ENCODE data around the gene AUTS2.

DNA sequence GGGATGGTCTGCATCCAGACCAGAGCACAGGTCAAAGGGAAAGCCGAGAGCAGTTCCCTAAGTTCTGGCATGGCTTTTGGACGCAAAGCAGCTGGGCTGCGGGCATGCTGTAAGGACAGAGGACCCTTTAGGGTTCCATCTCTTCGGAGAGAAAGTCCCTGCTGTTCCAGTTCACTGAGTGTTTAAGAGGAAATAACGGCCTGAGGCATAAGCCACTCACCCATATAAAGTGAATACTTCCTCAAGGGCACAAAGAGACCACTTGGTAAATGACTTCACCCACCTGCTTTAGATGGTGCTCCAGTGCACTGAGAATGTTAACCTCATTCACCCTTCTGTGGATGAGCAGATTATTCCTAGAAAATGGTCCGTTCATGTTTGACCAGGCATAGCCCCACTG is 946.9 kb downstream of the AUTS2 start:
- TF ChIP-seq TCF3 (IDR thresholded peaks at IDR 0.05; ENCODE audit: borderline replicate concordance, insufficient read depth, low read depth, low read length) (no peak), EZH2 (IDR thresholded peaks at IDR 0.05; ENCODE audit: borderline replicate concordance, control insufficient read depth, low read depth, low read length) (no peak), SREBF1 (IDR thresholded peaks at IDR 0.05; ENCODE audit: low read length) (no peak), ZZZ3 (IDR thresholded peaks at IDR 0.05; ENCODE audit: control insufficient read depth, insufficient read length, low read depth) (no peak), TCF7 (IDR thresholded peaks at IDR 0.05; ENCODE audit: borderline replicate concordance) (no peak), SIN3A (IDR thresholded peaks at IDR 0.05; ENCODE audit: low read depth, low read length) (no peak), HDGF (IDR thresholded peaks at IDR 0.05) (no peak), BRCA1 (IDR thresholded peaks at IDR 0.05; ENCODE audit: low read depth, low read length) (no peak)
- TF ChIP-seq, protein P1, sequence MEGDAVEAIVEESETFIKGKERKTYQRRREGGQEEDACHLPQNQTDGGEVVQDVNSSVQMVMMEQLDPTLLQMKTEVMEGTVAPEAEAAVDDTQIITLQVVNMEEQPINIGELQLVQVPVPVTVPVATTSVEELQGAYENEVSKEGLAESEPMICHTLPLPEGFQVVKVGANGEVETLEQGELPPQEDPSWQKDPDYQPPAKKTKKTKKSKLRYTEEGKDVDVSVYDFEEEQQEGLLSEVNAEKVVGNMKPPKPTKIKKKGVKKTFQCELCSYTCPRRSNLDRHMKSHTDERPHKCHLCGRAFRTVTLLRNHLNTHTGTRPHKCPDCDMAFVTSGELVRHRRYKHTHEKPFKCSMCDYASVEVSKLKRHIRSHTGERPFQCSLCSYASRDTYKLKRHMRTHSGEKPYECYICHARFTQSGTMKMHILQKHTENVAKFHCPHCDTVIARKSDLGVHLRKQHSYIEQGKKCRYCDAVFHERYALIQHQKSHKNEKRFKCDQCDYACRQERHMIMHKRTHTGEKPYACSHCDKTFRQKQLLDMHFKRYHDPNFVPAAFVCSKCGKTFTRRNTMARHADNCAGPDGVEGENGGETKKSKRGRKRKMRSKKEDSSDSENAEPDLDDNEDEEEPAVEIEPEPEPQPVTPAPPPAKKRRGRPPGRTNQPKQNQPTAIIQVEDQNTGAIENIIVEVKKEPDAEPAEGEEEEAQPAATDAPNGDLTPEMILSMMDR (IDR thresholded peaks at IDR 0.05 in 2 of 3, conservative IDR thresholded peaks at IDR 0.05 in 1 of 3; ENCODE audit: control insufficient read depth in 2 of 3, extremely low read depth in 1 of 3, insufficient read depth in 1 of 3, low read depth in 3 of 3, low read length in 3 of 3), result no peak
- TF ChIP-seq, protein P2, sequence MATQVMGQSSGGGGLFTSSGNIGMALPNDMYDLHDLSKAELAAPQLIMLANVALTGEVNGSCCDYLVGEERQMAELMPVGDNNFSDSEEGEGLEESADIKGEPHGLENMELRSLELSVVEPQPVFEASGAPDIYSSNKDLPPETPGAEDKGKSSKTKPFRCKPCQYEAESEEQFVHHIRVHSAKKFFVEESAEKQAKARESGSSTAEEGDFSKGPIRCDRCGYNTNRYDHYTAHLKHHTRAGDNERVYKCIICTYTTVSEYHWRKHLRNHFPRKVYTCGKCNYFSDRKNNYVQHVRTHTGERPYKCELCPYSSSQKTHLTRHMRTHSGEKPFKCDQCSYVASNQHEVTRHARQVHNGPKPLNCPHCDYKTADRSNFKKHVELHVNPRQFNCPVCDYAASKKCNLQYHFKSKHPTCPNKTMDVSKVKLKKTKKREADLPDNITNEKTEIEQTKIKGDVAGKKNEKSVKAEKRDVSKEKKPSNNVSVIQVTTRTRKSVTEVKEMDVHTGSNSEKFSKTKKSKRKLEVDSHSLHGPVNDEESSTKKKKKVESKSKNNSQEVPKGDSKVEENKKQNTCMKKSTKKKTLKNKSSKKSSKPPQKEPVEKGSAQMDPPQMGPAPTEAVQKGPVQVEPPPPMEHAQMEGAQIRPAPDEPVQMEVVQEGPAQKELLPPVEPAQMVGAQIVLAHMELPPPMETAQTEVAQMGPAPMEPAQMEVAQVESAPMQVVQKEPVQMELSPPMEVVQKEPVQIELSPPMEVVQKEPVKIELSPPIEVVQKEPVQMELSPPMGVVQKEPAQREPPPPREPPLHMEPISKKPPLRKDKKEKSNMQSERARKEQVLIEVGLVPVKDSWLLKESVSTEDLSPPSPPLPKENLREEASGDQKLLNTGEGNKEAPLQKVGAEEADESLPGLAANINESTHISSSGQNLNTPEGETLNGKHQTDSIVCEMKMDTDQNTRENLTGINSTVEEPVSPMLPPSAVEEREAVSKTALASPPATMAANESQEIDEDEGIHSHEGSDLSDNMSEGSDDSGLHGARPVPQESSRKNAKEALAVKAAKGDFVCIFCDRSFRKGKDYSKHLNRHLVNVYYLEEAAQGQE (IDR thresholded peaks at IDR 0.05; ENCODE audit: low read depth, low read length), result no peak
- TF ChIP-seq, protein P3, sequence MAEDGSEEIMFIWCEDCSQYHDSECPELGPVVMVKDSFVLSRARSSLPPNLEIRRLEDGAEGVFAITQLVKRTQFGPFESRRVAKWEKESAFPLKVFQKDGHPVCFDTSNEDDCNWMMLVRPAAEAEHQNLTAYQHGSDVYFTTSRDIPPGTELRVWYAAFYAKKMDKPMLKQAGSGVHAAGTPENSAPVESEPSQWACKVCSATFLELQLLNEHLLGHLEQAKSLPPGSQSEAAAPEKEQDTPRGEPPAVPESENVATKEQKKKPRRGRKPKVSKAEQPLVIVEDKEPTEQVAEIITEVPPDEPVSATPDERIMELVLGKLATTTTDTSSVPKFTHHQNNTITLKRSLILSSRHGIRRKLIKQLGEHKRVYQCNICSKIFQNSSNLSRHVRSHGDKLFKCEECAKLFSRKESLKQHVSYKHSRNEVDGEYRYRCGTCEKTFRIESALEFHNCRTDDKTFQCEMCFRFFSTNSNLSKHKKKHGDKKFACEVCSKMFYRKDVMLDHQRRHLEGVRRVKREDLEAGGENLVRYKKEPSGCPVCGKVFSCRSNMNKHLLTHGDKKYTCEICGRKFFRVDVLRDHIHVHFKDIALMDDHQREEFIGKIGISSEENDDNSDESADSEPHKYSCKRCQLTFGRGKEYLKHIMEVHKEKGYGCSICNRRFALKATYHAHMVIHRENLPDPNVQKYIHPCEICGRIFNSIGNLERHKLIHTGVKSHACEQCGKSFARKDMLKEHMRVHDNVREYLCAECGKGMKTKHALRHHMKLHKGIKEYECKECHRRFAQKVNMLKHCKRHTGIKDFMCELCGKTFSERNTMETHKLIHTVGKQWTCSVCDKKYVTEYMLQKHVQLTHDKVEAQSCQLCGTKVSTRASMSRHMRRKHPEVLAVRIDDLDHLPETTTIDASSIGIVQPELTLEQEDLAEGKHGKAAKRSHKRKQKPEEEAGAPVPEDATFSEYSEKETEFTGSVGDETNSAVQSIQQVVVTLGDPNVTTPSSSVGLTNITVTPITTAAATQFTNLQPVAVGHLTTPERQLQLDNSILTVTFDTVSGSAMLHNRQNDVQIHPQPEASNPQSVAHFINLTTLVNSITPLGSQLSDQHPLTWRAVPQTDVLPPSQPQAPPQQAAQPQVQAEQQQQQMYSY (CRISPR knock-in tag; IDR thresholded peaks at IDR 0.05), result no peak
- TF ChIP-seq, protein P4, sequence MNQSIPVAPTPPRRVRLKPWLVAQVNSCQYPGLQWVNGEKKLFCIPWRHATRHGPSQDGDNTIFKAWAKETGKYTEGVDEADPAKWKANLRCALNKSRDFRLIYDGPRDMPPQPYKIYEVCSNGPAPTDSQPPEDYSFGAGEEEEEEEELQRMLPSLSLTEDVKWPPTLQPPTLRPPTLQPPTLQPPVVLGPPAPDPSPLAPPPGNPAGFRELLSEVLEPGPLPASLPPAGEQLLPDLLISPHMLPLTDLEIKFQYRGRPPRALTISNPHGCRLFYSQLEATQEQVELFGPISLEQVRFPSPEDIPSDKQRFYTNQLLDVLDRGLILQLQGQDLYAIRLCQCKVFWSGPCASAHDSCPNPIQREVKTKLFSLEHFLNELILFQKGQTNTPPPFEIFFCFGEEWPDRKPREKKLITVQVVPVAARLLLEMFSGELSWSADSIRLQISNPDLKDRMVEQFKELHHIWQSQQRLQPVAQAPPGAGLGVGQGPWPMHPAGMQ (IDR thresholded peaks at IDR 0.05; ENCODE audit: borderline replicate concordance), result no peak

Data from GM12878 (cell line).